ENCODE data around the gene HDLBP.
"Not testable (repeated sequence)": the region's sequence is repeated elsewhere in the genome, so short reads cannot be mapped to it uniquely, and the experiment has no call there.

HDLBP gene

GRCh38 chr2:241302759-241303651, 12.5 kb downstream of the HDLBP start:
- no peak for DNase-seq

DNA sequence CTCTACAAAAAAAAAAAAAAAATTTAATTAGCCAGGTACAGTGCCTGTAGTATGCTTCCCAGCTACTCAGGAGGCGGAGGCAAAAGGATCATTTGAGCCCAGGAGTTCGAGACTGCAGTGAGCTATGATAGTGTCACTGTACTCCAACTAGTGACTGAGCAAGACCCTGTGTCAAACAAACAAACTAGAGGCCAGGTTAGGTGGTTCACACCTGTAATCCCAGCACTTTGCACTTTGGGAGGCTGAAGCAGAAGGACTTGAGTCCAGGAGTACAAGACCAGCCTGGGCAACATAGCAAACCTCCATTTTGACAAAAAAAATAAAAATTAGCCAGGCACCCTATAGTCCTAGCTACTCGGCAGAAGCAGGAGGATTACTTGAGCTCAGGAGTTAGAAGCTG, 13.4 kb downstream of the HDLBP start:
- no peak for DNase-seq

- DNase-seq = no peak
Measured at GRCh38 chr2:241300000-241300399, 15.5 kb downstream of the HDLBP start.

- no peak for DNase-seq
Measured at GRCh38 chr2:241298673-241299072, 16.8 kb downstream of the HDLBP start.

DNA sequence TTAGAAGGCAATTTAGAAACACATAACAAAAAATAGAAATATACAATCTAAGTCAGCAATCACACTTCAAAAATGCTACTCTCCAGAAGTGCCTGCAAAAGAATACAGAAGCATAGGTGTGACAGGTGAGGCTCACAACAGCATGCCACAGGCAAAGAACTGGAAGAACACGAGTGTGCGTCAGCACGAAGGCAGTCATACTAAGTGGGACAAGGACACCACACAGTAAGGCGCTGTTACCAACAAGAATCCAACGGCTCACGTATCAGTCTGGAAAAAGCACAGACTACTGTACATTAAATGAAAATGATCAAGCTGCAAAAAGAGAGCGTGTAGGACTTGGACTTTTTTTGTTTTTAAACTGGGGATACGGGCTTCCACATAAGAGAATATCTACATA, 18.7 kb downstream of the HDLBP start:
- DNase-seq = no peak

- no peak for DNase-seq
Measured at GRCh38 chr2:241295326-241296095, 20.0 kb downstream of the HDLBP start.

- not testable (repeated sequence) for DNase-seq
Measured at GRCh38 chr2:241293378-241293797, 22.1 kb downstream of the HDLBP start.

DNA sequence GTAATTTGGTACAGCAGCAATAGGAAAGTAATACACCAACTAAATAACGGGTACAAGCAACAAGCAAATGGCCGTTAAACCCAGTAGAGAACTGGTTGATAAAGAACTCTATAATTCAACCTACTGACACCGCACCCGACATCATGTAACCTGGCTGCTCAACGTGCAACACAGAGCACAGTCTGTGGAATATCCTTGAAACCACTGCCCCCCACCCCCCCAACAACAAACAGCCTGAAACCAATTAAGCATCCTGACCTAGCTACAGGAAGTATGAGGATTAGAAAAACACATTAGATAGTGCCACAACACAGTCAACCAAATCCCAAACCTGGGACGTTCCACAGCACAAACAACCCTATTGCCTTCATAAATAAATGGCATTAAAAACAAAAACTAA, 23.5 kb downstream of the HDLBP start:
- no peak for DNase-seq

GRCh38 chr2:241291153-241291552, 24.3 kb downstream of the HDLBP start:
- no peak for DNase-seq

DNA sequence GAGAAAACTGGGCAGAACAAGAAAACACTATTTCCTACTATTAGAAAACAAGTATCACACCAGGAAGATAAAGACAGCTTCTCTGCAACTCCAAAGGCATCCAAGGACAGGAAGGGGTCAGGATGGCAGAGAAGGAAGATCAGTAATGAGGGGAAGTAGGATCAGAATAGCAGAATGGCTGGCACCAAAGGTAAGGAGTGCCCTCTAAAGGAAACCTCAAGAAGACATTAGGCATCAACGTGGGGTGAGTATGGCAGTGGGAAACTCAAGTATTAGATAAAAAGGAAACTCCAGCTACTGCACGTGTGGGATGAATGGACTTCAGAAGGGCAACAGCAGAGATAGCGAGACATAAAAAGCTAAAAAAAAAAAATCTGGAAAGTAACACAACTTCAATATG, 25.9 kb downstream of the HDLBP start:
- DNase-seq = no peak

GRCh38 chr2:241289053-241289452, 26.4 kb downstream of the HDLBP start:
- DNase-seq = no peak

DNA sequence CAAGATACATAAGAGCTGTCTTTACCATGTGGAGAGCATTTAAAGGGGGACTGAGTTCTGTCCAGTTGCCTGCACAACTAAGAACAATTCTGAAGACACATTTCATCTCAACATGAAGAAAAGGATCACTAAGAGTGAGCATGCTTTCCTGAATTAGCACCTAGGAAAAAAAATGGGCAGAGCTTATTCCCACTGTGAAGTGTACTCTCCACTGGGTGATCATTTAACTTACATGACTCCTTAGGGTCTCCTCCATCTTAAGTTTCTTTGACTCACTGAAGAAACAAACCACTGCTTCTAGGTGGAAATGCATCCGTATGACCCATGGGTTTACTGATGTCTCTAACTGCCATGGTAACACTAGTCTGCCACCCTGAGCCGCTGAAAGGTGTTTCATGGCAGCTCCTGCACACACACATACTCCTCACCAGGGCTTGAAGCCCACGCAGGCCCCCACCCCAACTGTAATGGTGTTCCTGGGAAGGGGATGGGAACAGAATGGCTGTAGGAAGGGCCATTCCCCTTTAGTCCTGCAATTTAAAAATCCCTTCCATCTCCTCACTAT, 27.1 kb downstream of the HDLBP start:
- DNase-seq = no peak

DNA sequence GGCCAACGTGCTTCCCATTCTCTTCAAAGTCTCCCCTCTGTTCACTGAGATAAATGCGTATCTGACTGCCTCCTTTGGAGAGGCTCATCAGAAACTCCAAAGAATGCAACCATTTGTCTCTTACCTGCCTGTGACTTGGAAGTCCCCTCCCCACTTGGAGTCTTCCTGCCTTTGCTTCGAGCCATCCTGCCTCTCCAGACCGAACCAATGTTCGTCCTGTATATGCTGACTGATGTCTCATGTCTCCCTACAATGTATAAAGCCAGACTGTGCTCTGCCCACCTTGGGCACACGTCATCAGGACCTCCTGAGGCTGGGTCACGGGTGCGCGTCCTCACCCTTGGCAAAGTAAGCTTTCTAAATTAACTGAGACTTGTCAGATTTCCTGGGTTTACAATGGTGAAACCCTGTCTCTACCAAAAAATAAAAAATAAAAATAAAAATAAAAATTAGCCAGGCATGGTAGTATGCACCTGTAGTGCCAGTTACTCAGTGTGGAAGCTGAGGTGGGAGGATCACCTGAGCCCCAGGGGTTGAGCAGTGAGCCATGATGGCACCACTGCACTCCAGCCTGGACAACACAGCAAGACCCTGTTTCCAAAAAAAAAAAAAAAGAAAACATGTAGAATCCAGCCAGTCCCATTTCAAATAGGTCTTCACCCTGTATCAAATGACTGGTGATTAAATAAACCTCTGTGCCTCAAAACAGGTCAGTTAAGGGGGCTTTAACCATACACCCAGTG, 29.0 kb downstream of the HDLBP start:
- DNase-seq = no peak

GRCh38 chr2:241285596-241285995, 29.9 kb downstream of the HDLBP start:
- DNase-seq = no peak

DNA sequence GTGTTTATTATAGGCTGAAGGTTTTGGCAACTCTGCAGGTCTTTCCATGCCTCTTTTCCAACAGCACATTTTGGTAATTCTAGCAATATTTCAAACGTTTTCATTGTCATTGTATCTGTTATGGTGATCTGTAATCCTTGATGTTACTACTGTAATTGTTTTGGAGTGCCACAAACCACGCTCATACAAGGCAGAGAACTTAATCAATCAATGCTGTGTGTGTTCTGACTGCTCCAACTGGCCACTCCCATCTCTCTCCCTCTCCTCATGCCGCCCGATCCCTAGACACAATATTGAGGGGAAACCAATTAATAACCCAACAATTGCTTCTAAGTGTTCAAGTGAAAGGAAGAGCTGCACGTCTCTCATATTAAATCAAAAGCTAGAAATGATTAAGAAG, 32.9 kb downstream of the HDLBP start:
- no peak for DNase-seq

GRCh38 chr2:241280291-241280690, 35.2 kb downstream of the HDLBP start:
- DNase-seq = no peak

DNA sequence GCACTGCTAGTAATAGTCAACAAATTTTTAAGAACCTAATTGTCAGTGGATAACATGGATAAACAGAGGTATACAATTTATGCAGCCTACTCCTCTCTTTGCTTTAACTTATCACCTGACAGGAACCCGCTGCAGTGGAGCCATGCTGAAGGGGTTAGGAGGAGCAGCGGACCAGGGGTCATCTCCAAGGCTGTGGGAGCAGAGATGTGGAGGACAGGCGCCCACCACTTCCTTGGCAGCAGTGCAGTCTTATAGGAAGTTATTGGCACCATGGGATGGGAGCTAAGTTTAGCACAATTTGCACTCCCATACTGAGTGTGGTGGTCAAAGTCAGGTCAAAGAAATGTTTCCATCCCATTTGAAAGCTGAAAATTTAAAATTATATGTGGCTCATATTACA, 35.6 kb downstream of the HDLBP start:
- DNase-seq = peak; percentile 27 to 62

GRCh38 chr2:241279413-241279812, 36.1 kb downstream of the HDLBP start:
- peak in 1 of 2 donors; percentile 8 for DNase-seq

DNA sequence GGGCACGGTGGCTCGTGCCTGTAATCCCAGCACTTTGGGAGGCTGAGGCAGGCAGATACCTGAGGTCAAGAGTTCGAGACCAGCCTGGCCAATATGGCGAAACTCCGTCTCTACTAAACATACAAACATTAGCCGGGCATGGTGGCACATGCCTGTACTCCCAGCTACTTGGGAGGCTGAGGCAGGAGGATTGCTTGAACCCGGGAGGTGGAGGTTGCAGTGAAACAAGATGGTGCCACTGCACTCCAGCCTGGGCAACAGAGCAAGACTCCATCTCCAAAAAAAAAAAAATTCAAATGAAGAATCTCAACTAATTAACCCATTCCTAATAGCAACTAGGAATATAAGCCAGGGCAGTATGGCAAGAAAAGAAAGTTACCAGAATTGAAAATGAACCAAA, 37.2 kb downstream of the HDLBP start:
- not testable (repeated sequence) for DNase-seq

DNA sequence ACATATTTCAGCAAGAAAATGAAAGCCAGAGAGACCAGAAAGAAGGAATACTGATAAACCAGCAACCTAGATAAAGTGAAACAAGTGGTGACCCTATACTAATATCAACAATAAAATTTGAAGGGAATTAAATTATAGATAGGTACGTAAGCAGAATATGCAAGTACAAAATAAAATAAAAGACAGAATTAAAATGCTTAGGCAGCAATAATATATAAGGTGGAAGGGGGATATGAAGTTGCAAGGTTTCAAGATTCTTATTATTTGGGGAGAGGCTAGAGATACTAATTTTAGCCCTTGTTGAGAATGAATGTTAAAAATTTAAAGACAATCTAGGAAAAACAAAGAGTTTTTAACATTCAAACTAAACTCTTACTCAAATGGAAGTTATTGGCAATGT, 39.6 kb downstream of the HDLBP start:
- no peak for DNase-seq

- no peak for DNase-seq
Measured at GRCh38 chr2:241275504-241275903, 40.0 kb downstream of the HDLBP start.

GRCh38 chr2:241274127-241274526, 41.3 kb downstream of the HDLBP start:
- DNase-seq = no peak
